GM18520 (cell line): ENCODE results near the gene FAM234A.
"Not testable (repeated sequence)": the region's sequence is repeated elsewhere in the genome, so short reads cannot be mapped to it uniquely, and the experiment has no call there.

ENCODE experiments used
- ATAC-seq: cut with Tn5 transposase; IDR thresholded peaks from one replicate; pipeline ENCODE4 v1.9.1; 2021; ENCODE audit not compliant: unreplicated experiment

The FAM234A gene

DNA sequence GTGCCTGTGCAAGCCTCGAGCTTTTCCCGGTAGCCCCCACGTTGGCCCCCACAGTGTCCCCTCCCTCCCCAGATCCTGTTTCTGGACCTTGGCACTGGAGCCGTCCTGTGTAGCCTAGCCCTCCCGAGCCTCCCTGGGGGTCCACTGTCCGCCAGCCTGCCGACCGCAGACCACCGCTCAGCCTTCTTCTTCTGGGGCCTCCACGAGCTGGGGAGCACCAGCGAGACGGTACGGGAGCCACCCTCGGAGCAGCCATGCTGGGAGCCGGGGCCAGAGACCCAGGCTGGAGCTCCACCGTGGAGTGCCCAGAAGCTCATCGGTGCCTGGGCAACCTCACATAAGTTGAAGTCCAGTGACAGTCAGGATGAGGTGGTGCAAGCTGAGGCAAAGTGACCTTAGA lies 29.3 kb downstream of the FAM234A start:
- ATAC-seq, result no peak

- no peak for ATAC-seq
These were observed 29.9 kb downstream of the FAM234A start for GRCh38 chr16:264440-264951.

DNA sequence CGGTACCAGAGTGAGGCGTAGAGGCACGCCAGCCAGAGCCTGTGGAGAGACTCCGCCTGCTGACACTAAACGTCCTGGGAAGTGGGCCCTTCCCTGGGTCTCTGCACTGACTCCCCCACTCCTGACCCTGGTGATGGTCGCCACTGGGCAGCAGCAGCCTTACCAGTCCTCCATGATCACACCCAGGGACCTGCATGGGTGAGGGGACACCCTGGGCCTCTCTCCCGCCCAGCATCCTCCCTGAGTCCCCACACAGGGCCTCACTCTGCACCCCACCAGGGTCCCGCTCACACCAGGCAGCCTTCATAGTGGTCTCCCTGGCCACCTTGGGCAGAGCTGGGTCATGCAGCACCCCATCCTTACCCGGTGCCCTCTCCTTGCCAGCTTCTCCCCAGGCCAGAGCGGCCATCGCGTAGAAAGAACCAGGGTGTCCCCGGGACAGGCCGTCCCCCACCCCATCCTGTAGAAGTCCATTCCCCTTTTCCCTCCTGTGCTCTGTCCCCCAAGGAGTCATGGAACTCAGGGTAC lies 30.4 kb downstream of the FAM234A start:
- no peak for ATAC-seq

DNA sequence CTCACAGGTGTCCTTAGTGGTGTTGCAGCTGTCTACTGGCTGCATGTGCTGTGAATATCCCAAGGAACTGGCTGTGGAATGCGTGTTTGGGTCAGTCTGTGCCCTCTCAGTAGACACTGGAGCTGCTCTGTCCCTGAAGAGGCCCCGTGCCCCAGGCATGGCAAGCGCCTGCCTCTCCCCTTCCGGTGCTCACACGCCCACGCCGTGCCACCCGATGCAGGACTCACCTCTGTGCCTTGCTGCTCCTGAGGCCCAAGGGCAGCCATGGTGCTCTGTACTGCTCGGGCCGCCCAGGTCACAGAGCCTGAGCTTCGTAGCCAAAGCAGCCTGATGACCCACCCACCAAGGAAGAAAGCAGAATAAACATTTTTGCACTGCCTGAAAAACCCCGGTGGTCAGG lies 31.1 kb downstream of the FAM234A start:
- ATAC-seq, result no peak

- no peak for ATAC-seq
These were observed 31.9 kb downstream of the FAM234A start for GRCh38 chr16:266258-267164.

- not testable (repeated sequence) for ATAC-seq
These were observed 32.9 kb downstream of the FAM234A start for GRCh38 chr16:267562-267961.

DNA sequence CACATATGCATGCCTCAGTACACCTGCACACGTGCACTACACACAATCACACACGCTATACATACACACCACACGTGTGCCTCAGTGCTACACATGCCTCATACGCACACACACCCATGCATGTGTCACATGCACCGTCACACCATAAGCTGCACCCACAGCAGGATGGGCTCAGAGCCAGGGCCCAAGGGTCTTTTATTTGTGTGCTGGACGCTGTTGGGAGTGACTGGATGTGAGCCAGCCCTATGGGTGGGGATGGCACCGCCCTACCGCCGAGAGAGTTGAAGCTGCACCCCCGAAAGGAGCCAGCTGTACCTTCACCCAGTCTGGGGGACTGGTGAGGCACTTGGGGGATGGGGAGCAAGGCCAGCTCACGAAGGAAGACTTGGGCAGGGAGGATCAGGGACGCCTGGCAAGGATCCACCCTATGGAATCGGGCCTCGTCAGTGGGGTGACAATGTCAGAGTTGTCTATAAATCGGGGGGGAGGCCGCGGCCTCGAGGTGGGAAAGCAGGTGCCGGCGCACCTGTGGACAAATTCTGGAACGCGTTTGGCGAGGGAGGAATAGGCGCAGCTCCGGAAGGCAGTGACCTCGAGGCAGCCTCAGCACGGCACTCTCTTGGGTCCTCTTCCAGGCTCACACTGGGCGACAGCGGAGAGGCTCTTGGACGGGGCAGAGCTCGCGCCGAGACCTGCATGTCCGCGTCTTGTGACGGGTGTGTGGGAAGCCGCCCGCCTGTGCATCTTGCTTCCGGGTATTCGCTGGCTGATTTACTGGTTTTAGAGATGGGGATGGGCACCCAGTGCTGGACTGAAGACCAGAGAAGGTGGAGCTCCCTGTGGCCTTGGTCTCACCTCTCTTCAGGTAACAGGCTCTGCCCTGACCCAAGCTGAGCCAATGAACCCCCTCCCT lies 33.8 kb downstream of the FAM234A start:
- ATAC-seq, result no peak

DNA sequence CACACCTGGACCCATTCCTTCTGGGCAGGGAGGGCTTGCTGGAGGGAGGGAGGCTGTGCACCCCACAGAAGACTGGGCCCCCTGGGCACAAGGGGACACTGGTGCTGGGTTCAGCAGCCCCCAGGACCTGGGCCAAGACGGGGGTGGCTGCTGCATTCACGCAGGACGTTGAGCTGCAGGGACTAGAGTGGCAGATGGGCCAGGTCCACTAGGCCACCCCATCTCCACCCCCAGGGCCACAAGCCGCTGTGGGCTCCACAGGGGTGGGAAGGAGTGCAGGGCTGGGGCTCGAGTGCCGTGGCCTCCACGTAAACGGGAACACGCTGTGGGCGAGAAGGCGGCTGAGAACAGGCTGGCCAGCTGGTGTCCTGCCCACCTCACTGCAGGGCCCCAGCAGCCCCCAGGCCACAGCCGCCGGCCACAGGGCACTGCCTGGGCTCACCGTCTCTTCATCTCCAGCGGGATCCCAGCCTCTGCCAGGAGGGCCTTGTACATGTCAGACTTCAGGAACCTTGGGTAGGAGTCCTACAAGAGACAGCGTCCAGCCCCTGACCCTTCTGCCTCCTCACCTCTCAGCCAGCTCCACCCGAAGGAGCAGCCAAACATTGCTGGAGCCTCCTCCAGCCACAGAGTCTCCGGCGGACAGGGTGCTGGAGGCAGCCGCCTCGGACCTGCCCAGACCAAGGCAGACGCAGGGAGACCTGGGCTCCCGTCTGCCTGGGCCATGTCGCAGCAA lies 34.6 kb downstream of the FAM234A start:
- no peak for ATAC-seq

GRCh38 chr16:270381-271255 lies 36.0 kb downstream of the FAM234A start:
- ATAC-seq, result no peak

- ATAC-seq, result no peak
These were observed 38.3 kb downstream of the FAM234A start for GRCh38 chr16:272633-273546.

GRCh38 chr16:273547-274421 lies 39.2 kb downstream of the FAM234A start:
- ATAC-seq, result no peak

- no peak for ATAC-seq
These were observed 40.5 kb downstream of the FAM234A start for GRCh38 chr16:275041-275641.

DNA sequence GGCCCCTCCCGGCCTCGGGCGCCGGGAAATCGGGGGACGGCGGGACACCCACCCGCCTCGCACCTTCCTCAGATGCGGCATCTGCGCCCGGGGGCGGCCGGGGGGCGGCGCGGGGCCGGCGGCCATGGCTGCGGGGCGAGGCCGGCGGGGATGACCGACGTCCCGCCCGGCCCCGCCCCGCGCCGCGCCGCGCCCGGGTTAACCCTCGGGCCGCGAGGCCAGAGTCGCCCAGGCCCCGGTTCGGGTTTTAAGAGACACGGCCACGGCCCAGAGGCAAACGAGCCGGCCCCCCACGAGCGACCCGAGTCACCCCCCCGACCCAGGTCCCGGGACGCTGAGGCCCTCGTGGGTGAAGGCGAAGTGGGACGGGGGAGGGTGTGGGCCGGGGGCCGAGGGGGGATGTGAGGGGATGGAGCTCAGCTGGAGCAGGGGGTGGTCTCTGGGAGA lies 41.2 kb downstream of the FAM234A start, which contains the start of gene RGS11:
Gene RGS11, minus strand, starts transcription at position 159 of the 447 bp plus-strand sequence. Its CDS starts 33 bp downstream, at position 126.
- ATAC-seq, result no peak

DNA sequence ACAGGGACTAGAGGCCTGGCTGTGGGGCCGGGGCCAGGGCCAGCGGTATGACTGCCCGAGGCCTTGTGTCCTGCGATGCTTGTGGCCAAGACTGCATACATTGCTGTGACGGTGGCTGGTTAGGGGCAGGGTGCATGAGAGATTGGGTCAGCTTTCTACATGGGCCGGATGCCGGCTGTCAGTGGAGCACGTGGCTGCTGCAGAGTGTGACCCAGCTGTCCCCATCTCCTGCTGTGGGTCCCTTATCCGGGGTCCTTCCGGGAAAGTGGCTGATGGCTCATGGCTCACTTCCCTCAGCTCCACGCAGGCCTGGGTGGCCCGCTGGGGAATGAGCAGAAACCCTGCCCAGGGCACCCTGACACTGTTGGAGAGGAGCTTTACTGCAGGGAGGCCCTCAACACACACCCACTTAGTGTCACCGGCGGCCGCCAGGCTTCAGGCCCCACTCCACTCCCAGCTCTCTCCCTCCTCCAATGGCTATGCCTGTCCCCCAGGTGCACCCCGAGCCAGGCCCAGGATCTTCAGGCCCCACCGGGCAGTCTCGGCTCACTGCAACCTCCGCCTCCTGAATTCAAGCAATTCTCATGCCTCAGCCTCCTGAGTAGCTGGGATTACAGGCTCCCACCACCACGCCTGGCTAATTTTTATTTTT lies 41.9 kb downstream of the FAM234A start:
- no peak for ATAC-seq

GRCh38 chr16:278863-279366 lies 44.3 kb downstream of the FAM234A start:
- ATAC-seq, result no peak

DNA sequence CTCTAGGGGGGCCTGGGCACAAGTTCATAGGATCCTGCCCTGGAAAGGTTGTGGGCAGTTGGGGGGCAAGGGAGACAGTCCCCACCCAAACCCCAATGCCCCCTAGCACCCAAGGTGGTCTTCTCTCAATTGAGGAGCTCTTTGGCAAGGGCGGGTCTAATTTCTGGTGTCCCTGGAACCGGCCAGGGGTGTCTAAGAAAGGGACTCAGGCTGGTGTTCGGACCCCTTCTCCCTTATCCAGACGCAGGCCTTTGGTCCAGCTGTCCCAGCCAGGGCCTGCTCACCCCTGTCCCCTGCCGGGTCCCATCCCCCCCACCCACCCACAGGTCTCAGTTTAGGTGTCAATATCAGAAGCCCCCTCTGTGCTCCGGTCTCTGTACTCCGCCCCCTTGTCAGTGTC lies 44.9 kb downstream of the FAM234A start:
- ATAC-seq, result no peak
